NCI-H2196 treated with DMSO at 0.1 percent for 48 hours (cell line): ENCODE results near the gene TTC23.
"Not testable (repeated sequence)": the region's sequence is repeated elsewhere in the genome, so short reads cannot be mapped to it uniquely, and the experiment has no call there.

Source experiments
- DNase-seq: peaks from one replicate; lab custom pipeline; 2025; ENCODE audit not compliant: unreplicated experiment; lab: John Stamatoyannopoulos, UW

The TTC23 gene

GRCh38 chr15:99201408-99202175, 47.8 kb downstream of the TTC23 start:
- no peak for DNase-seq

- DNase-seq = no peak
Observed at GRCh38 chr15:99197856-99198255, 51.5 kb downstream of the TTC23 start.

GRCh38 chr15:99192181-99192580, 57.2 kb downstream of the TTC23 start:
- not testable (repeated sequence) for DNase-seq

- no peak for DNase-seq
Observed at GRCh38 chr15:99187936-99188335, 61.4 kb downstream of the TTC23 start.

GRCh38 chr15:99185414-99186130, 63.8 kb downstream of the TTC23 start:
- DNase-seq = no peak

GRCh38 chr15:99182791-99183190, 66.6 kb downstream of the TTC23 start:
- no peak for DNase-seq

GRCh38 chr15:99181545-99181971, 67.8 kb downstream of the TTC23 start:
- DNase-seq = no peak

- DNase-seq = no peak
Observed at GRCh38 chr15:99180964-99181306, 68.4 kb downstream of the TTC23 start.

GRCh38 chr15:99180086-99180963, 69.1 kb downstream of the TTC23 start:
- DNase-seq = no peak

- DNase-seq = no peak
Observed at GRCh38 chr15:99177679-99178078, 71.7 kb downstream of the TTC23 start.

GRCh38 chr15:99176757-99177156, 72.6 kb downstream of the TTC23 start:
- DNase-seq = no peak

- DNase-seq = no peak
Observed at GRCh38 chr15:99174567-99175395, 74.6 kb downstream of the TTC23 start.

- no peak for DNase-seq
Observed at GRCh38 chr15:99172989-99173388, 76.4 kb downstream of the TTC23 start.

- DNase-seq = no peak
Observed at GRCh38 chr15:99172171-99172570, 77.2 kb downstream of the TTC23 start.

- no peak for DNase-seq
Observed at GRCh38 chr15:99170476-99171065, 78.8 kb downstream of the TTC23 start.

- DNase-seq = no peak
Observed at GRCh38 chr15:99169769-99170311, 79.5 kb downstream of the TTC23 start.

- no peak for DNase-seq
Observed at GRCh38 chr15:99168601-99169580, 80.5 kb downstream of the TTC23 start.

- DNase-seq = no peak
Observed at GRCh38 chr15:99167640-99168039, 81.7 kb downstream of the TTC23 start.

GRCh38 chr15:99167201-99167600, 82.2 kb downstream of the TTC23 start:
- no peak for DNase-seq
